Astrocyte (in vitro differentiated cells and primary cell): ENCODE measurements around the gene SPNS3. TPM values are rescaled to one million over a fixed set of nuclear protein-coding genes. Genes with fewer than 3 reads are reported as not detected.

Experiments
- DNase-seq: peaks from one replicate; pipeline ENCODE4 v3.0.0-alpha.2; 2010; ENCODE audit warnings: low read depth
- FAIRE-seq: peaks from 2 replicates; lab custom pipeline; 2011; peaks lifted over from hg19 to GRCh38; lab: Jason Lieb, UNC
- H2AFZ ChIP-seq: 2 replicates; pipeline ENCODE4 v1.6.0; 2012; ENCODE audit warnings: low read depth, low read length, inconsistent platforms
- H3K27ac ChIP-seq: 2 replicates; pipeline ENCODE4 v1.5.1; 2011; ENCODE audit warnings: low read depth, low read length, inconsistent platforms
- H3K27me3 ChIP-seq: 2 replicates; pipeline ENCODE4 v1.6.0; 2011; ENCODE audit warnings: low read length, inconsistent platforms; ENCODE audit not compliant: insufficient read depth
- H3K36me3 ChIP-seq: 2 replicates; pipeline ENCODE4 v1.5.1; 2011; ENCODE audit warnings: low read length, inconsistent platforms; ENCODE audit not compliant: insufficient read depth
- H3K4me1 ChIP-seq: 2 replicates; pipeline ENCODE4 v1.5.1; 2011; ENCODE audit warnings: low read length, inconsistent platforms; ENCODE audit not compliant: insufficient read depth
- H3K4me2 ChIP-seq: 2 replicates; pipeline ENCODE4 v1.6.0; 2012; ENCODE audit warnings: low read length, inconsistent platforms
- H3K4me3 ChIP-seq: 2 replicates; pipeline ENCODE4 v1.5.1; 2011; ENCODE audit warnings: low read depth, mild to moderate bottlenecking, low read length, inconsistent platforms; ENCODE audit not compliant: insufficient read depth
- H3K79me2 ChIP-seq: 2 replicates; pipeline ENCODE4 v1.6.0; 2012; ENCODE audit warnings: mild to moderate bottlenecking, low read length, inconsistent platforms; ENCODE audit not compliant: insufficient read depth
- H3K9ac ChIP-seq: 2 replicates; pipeline ENCODE4 v1.6.0; 2012; ENCODE audit warnings: mild to moderate bottlenecking, low read length, inconsistent platforms
- H3K9me3 ChIP-seq: 2 replicates; pipeline ENCODE4 v1.5.1; 2012; ENCODE audit warnings: low read depth, mild to moderate bottlenecking, low read length, inconsistent platforms; ENCODE audit not compliant: insufficient read depth
- H4K20me1 ChIP-seq: 2 replicates; pipeline ENCODE4 v1.6.0; 2012; ENCODE audit warnings: low read length, inconsistent platforms; ENCODE audit not compliant: insufficient read depth
- H3K27ac Mint-ChIP-seq: one replicate; pipeline ENCODE4 v1.8.0; 2021; ENCODE audit warnings: mild to moderate bottlenecking, mixed read lengths; ENCODE audit not compliant: unreplicated experiment
- H3K27me3 Mint-ChIP-seq: one replicate; pipeline ENCODE4 v1.8.0; 2021; ENCODE audit warnings: low read depth, mixed read lengths; ENCODE audit not compliant: unreplicated experiment
- H3K36me3 Mint-ChIP-seq: one replicate; pipeline ENCODE4 v1.8.0; 2021; ENCODE audit warnings: low read depth, mixed read lengths; ENCODE audit not compliant: unreplicated experiment
- H3K4me1 Mint-ChIP-seq: one replicate; pipeline ENCODE4 v1.8.0; 2021; ENCODE audit warnings: low read depth, mixed read lengths; ENCODE audit not compliant: unreplicated experiment
- H3K4me3 Mint-ChIP-seq: one replicate; pipeline ENCODE4 v1.8.0; 2021; ENCODE audit warnings: mild to moderate bottlenecking, moderate library complexity, mixed read lengths; ENCODE audit not compliant: unreplicated experiment
- H3K9me3 Mint-ChIP-seq: one replicate; pipeline ENCODE4 v1.8.0; 2021; ENCODE audit warnings: mild to moderate bottlenecking, mixed read lengths; ENCODE audit not compliant: unreplicated experiment
- EZH2 ChIP-seq: IDR thresholded peaks from 2 replicates; pipeline ENCODE4 v1.6.1; 2012; ENCODE audit warnings: mild to moderate bottlenecking, low read length, inconsistent platforms; ENCODE audit not compliant: insufficient read depth
- total RNA-seq: library from RNA; stranded (reverse); gene quantifications from 2 replicates; pipeline ENCODE4 v1.2.1, GENCODE V29; 2021
- TF ChIP-seq, protein P1 (sequence below): IDR thresholded peaks from 2 replicates; pipeline ENCODE4 v1.5.1; 2011; ENCODE audit warnings: low read depth, mild to moderate bottlenecking, inconsistent platforms, low read length, moderate library complexity; ENCODE audit not compliant: insufficient read depth

SPNS3 gene
- total RNA-seq, 1 donor from 2014 or later: not detected

DNA sequence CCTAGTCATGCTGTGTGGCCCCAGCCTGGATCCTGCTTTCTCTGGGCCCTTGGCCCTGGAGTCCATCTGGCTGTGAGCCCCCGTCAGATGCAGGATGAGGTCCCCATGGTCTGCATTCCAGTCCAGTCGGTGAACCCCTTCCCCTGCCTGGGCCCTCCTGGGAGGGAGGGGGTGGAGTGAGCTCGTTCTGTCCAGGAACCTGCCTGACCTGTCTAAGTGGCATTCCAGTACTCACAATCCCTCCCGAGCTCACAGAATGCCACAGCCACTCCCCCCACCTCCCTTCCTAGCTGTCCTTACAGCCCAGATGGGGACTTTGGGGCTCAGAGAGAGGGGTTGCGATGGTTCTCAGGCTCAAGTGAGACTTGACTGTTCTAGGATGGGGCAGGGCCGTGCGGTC is 80.5 kb downstream of the SPNS3 start:
- H3K36me3 Mint-ChIP-seq: peaks cover 6% of the 10 kb centered on the region
- DNase-seq: no peak
- no peaks in the 10 kb centered on the region for H3K36me3 ChIP-seq
- no peak overlapping the region for H3K27ac Mint-ChIP-seq
- no peaks in the 10 kb centered on the region for H3K27me3 ChIP-seq
- H2AFZ ChIP-seq: no peak overlapping the region
- no peak overlapping the region for H3K4me3 Mint-ChIP-seq
- no peak overlapping the region for H3K9ac ChIP-seq
- H3K79me2 ChIP-seq: no peaks in the 10 kb centered on the region
- H3K27ac ChIP-seq: no peak overlapping the region
- no peaks in the 10 kb centered on the region for H4K20me1 ChIP-seq
- TF ChIP-seq, protein P1, sequence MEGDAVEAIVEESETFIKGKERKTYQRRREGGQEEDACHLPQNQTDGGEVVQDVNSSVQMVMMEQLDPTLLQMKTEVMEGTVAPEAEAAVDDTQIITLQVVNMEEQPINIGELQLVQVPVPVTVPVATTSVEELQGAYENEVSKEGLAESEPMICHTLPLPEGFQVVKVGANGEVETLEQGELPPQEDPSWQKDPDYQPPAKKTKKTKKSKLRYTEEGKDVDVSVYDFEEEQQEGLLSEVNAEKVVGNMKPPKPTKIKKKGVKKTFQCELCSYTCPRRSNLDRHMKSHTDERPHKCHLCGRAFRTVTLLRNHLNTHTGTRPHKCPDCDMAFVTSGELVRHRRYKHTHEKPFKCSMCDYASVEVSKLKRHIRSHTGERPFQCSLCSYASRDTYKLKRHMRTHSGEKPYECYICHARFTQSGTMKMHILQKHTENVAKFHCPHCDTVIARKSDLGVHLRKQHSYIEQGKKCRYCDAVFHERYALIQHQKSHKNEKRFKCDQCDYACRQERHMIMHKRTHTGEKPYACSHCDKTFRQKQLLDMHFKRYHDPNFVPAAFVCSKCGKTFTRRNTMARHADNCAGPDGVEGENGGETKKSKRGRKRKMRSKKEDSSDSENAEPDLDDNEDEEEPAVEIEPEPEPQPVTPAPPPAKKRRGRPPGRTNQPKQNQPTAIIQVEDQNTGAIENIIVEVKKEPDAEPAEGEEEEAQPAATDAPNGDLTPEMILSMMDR: no peak
- no peak for TF ChIP-seq EZH2
- no peak for FAIRE-seq
- no peaks in the 10 kb centered on the region for H3K4me1 Mint-ChIP-seq
- H3K4me1 ChIP-seq: peaks cover 7% of the 10 kb centered on the region
- H3K9me3 ChIP-seq: no peaks in the 10 kb centered on the region
- H3K27me3 Mint-ChIP-seq: peaks cover 28% of the 10 kb centered on the region
- H3K4me2 ChIP-seq: no peak overlapping the region
- peaks cover 8% of the 10 kb centered on the region for H3K9me3 Mint-ChIP-seq
- H3K4me3 ChIP-seq: no peak overlapping the region

DNA sequence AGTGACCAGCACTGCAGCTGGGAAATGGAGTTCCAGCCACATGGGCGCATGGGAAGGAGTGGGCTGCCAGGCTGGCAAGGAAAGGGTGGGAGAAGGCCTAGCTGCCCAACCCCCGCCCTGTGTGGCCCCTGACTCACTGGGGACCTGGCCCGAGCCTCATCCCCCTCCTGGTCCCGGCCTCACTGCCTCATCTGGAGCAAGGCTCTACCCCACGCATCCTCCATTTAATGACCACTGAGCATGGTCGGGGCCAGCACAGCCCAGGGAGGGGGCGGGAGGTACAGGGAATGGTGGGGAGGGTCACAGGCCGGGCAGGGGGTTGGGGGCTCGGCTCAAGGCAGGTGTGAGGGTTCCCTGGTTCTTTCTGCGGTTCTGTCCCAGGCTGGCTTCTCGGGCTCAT is 81.0 kb downstream of the SPNS3 start:
- H3K27ac Mint-ChIP-seq: no peak overlapping the region
- Histone ChIP-seq H3K9me3 (no peaks in the 10 kb centered on the region), H3K4me1 (peaks cover 1% of the 10 kb centered on the region), H3K27me3 (no peaks in the 10 kb centered on the region), H2AFZ (no peak overlapping the region), H3K4me3 (no peak overlapping the region), H4K20me1 (no peaks in the 10 kb centered on the region), H3K9ac (no peak overlapping the region), H3K27ac (no peak overlapping the region), H3K36me3 (no peaks in the 10 kb centered on the region), H3K79me2 (no peaks in the 10 kb centered on the region), H3K4me2 (no peak overlapping the region)
- no peaks in the 10 kb centered on the region for H3K4me1 Mint-ChIP-seq
- FAIRE-seq (no peak), DNase-seq (no peak)
- no peak overlapping the region for H3K4me3 Mint-ChIP-seq
- no peak for TF ChIP-seq EZH2
- TF ChIP-seq, protein P1: no peak
- H3K36me3 Mint-ChIP-seq: peaks cover 6% of the 10 kb centered on the region
- H3K9me3 Mint-ChIP-seq: peaks cover 4% of the 10 kb centered on the region
- H3K27me3 Mint-ChIP-seq: peaks cover 22% of the 10 kb centered on the region

DNA sequence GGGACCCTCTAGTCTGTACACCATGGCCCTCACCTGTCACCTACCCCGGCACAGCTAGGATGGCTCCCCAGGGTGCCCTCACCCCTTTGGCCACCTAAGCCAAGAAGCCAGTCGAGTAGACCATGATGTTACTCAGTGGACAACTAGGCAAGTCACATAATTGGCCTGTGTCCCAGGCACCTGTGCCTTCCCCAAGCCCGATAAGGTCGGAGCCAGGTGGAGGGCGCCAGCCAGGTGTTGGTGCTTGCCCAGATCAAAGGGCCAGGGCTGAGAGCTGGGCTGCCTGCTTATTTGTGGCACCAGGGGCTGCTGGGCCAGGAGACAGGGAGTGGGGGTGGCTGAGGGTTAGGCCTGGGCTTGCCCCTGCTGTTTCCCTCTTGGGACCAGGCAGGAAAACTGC is 81.8 kb downstream of the SPNS3 start:
- H3K27me3 ChIP-seq: no peaks in the 10 kb centered on the region
- no peak overlapping the region for H3K27ac ChIP-seq
- TF ChIP-seq, protein P1: no peak
- TF ChIP-seq EZH2: no peak
- Mint-ChIP-seq H3K27me3 (peaks cover 21% of the 10 kb centered on the region), H3K27ac (no peak overlapping the region), H3K9me3 (peaks cover 5% of the 10 kb centered on the region), H3K4me1 (no peaks in the 10 kb centered on the region), H3K4me3 (no peak overlapping the region), H3K36me3 (peaks cover 6% of the 10 kb centered on the region)
- H4K20me1 ChIP-seq: no peaks in the 10 kb centered on the region
- FAIRE-seq: no peak
- no peaks in the 10 kb centered on the region for H3K79me2 ChIP-seq
- H3K9ac ChIP-seq: no peak overlapping the region
- no peak overlapping the region for H3K4me3 ChIP-seq
- H3K36me3 ChIP-seq: no peaks in the 10 kb centered on the region
- no peaks in the 10 kb centered on the region for H3K9me3 ChIP-seq
- H3K4me2 ChIP-seq: no peak overlapping the region
- DNase-seq: no peak
- no peaks in the 10 kb centered on the region for H3K4me1 ChIP-seq
- no peak overlapping the region for H2AFZ ChIP-seq
